CD4-positive, alpha-beta T cell treated with Interleukin-17A for 1 hour (primary cell): ENCODE results near the gene HM13.
"Not testable (repeated sequence)": the region's sequence is repeated elsewhere in the genome, so short reads cannot be mapped to it uniquely, and the experiment has no call there.

ENCODE experiments used
- DNase-seq: peaks from one replicate; pipeline ENCODE4 v3.0.0-alpha.2; 2020

HM13 gene

GRCh38 chr20:31502884-31503673 lies 11.2 kb upstream of the HM13 start:
- DNase-seq: peak; percentile 75

GRCh38 chr20:31505903-31506302 lies 8.3 kb upstream of the HM13 start:
- no peak for DNase-seq

GRCh38 chr20:31508517-31509244 lies 5.6 kb upstream of the HM13 start:
- DNase-seq: no peak

GRCh38 chr20:31515072-31515774 lies 981 bp downstream of the HM13 start:
- DNase-seq: no peak

- DNase-seq: no peak
Observed at GRCh38 chr20:31515775-31516107, 1.5 kb downstream of the HM13 start.

- DNase-seq: no peak
Observed at GRCh38 chr20:31516166-31516565, 1.9 kb downstream of the HM13 start.

GRCh38 chr20:31516651-31517050 lies 2.4 kb downstream of the HM13 start:
- DNase-seq: peak; percentile 25

GRCh38 chr20:31517373-31517772 lies 3.1 kb downstream of the HM13 start:
- no peak for DNase-seq

- DNase-seq: not testable (repeated sequence)
Observed at GRCh38 chr20:31521267-31521666, 7.0 kb downstream of the HM13 start.

GRCh38 chr20:31522731-31523130 lies 8.5 kb downstream of the HM13 start:
- no peak for DNase-seq

GRCh38 chr20:31523361-31524283 lies 9.4 kb downstream of the HM13 start:
- DNase-seq: peak; percentile 16

GRCh38 chr20:31527266-31527665 lies 13.0 kb downstream of the HM13 start:
- DNase-seq: no peak

- DNase-seq: no peak
Observed at GRCh38 chr20:31535298-31535697, 21.1 kb downstream of the HM13 start.

GRCh38 chr20:31536575-31536974 lies 22.3 kb downstream of the HM13 start:
- DNase-seq: no peak

- DNase-seq: no peak
Observed at GRCh38 chr20:31537116-31537871, 23.1 kb downstream of the HM13 start.

GRCh38 chr20:31537890-31538289 lies 23.6 kb downstream of the HM13 start:
- DNase-seq: no peak

- no peak for DNase-seq
Observed at GRCh38 chr20:31538326-31538725, 24.1 kb downstream of the HM13 start.

- not testable (repeated sequence) for DNase-seq
Observed at GRCh38 chr20:31539636-31540035, 25.4 kb downstream of the HM13 start.

- DNase-seq: no peak
Observed at GRCh38 chr20:31540406-31540805, 26.2 kb downstream of the HM13 start.

- DNase-seq: no peak
Observed at GRCh38 chr20:31542201-31542842, 28.1 kb downstream of the HM13 start.

- no peak for DNase-seq
Observed at GRCh38 chr20:31542963-31543362, 28.7 kb downstream of the HM13 start.
